GM23338 (cell line): ENCODE results near the gene KLK11. TPM values are rescaled to one million over a fixed set of nuclear protein-coding genes. Genes with fewer than 3 reads are reported as not detected.

Experiments
- ATAC-seq: fragments of 200-7000 bp; cut with Tn5 transposase; 3 replicates; pipeline ENCODE4 v1.9.1; 2020
- DNase-seq: peaks from one replicate; pipeline ENCODE4 v3.0.0-alpha.2; 2015; ENCODE audit warnings: low spot score
- H2AFZ ChIP-seq: fragments of 200-600 bp; sonication (generic); 2 replicates; pipeline ENCODE4 v1.8.0; 2016; ENCODE audit warnings: antibody characterized with exemption, mild to moderate bottlenecking, moderate library complexity
- H3F3A ChIP-seq: fragments of 200-600 bp; sonication (generic); replicated peaks from 2 replicates; pipeline ENCODE4 v1.8.0; 2017; ENCODE audit warnings: antibody characterized with exemption, mixed run types, low read depth
- H3K27ac ChIP-seq: fragments of 200-600 bp; sonication (generic); 2 replicates; pipeline ENCODE4 v1.6.1; 2016; ENCODE audit warnings: low read depth
- H3K27me3 ChIP-seq: fragments of 200-600 bp; sonication (generic); 2 replicates; pipeline ENCODE4 v1.8.0; 2016; ENCODE audit warnings: mild to moderate bottlenecking, mixed run types, moderate library complexity; ENCODE audit not compliant: insufficient read depth
- H3K36me3 ChIP-seq: fragments of 200-600 bp; sonication (generic); 2 replicates; pipeline ENCODE4 v1.8.0; 2016; ENCODE audit warnings: mild to moderate bottlenecking; ENCODE audit not compliant: insufficient read depth
- H3K4me1 ChIP-seq: fragments of 200-600 bp; sonication (generic); 2 replicates; pipeline ENCODE4 v1.8.0; 2016; ENCODE audit warnings: mild to moderate bottlenecking, moderate library complexity; ENCODE audit not compliant: insufficient read depth
- H3K4me2 ChIP-seq: fragments of 200-600 bp; sonication (generic); 2 replicates; pipeline ENCODE4 v1.7.1; 2017; ENCODE audit warnings: mixed run types
- H3K4me3 ChIP-seq: fragments of 200-600 bp; sonication (generic); 2 replicates; pipeline ENCODE4 v1.6.1; 2016; ENCODE audit warnings: mixed run types
- H3K79me2 ChIP-seq: fragments of 200-600 bp; sonication (generic); replicated peaks from 2 replicates; pipeline ENCODE4 v1.8.0; 2017; ENCODE audit warnings: mild to moderate bottlenecking; ENCODE audit not compliant: insufficient read depth
- H3K9me2 ChIP-seq: fragments of 200-600 bp; sonication (generic); 2 replicates; pipeline ENCODE4 v1.8.0; 2017; ENCODE audit not compliant: insufficient read depth
- H4K20me1 ChIP-seq: fragments of 200-600 bp; sonication (generic); replicated peaks from 2 replicates; pipeline ENCODE4 v1.8.0; 2017; ENCODE audit warnings: mild to moderate bottlenecking; ENCODE audit not compliant: insufficient read depth
- H3K27ac Mint-ChIP-seq: 2 replicates; pipeline ENCODE4 v1.8.0; 2020; ENCODE audit warnings: inconsistent platforms, mild to moderate bottlenecking, moderate library complexity, mixed read lengths
- H3K27me3 Mint-ChIP-seq: 3 replicates; pipeline ENCODE4 v1.8.0; 2022; ENCODE audit warnings: low read depth, mild to moderate bottlenecking, moderate library complexity, mixed read lengths, inconsistent platforms; ENCODE audit not compliant: insufficient read depth, poor library complexity
- H3K36me3 Mint-ChIP-seq: 3 replicates; pipeline ENCODE4 v1.8.0; 2021; ENCODE audit warnings: low read depth, mild to moderate bottlenecking, inconsistent platforms, moderate library complexity, mixed read lengths
- H3K4me1 Mint-ChIP-seq: 3 replicates; pipeline ENCODE4 v1.8.0; 2020; ENCODE audit warnings: mild to moderate bottlenecking, inconsistent platforms, mixed read lengths
- H3K4me3 Mint-ChIP-seq: 3 replicates; pipeline ENCODE4 v1.8.0; 2021; ENCODE audit warnings: moderate library complexity, mild to moderate bottlenecking, inconsistent platforms, mixed read lengths
- H3K9me3 Mint-ChIP-seq: 3 replicates; pipeline ENCODE4 v1.8.0; 2020; ENCODE audit warnings: moderate library complexity, mild to moderate bottlenecking, inconsistent platforms, mixed read lengths
- CREB1 ChIP-seq: fragments of 250-450 bp; sonication (Bioruptor Pico); IDR thresholded peaks from 2 replicates; pipeline ENCODE4 v1.5.0; 2020; ENCODE audit warnings: low read depth, mild to moderate bottlenecking, moderate library complexity
- EZH2 ChIP-seq: fragments of 200-600 bp; sonication (generic); IDR thresholded peaks from one replicate; pipeline ENCODE4 v1.8.0; 2017; ENCODE audit warnings: antibody characterized with exemption, mild to moderate bottlenecking, low read depth; ENCODE audit not compliant: unreplicated experiment
- EZH2phosphoT487 ChIP-seq: fragments of 200-600 bp; sonication (generic); IDR thresholded peaks from one replicate; pipeline ENCODE4 v1.8.1; 2018; ENCODE audit warnings: antibody characterized with exemption; ENCODE audit not compliant: unreplicated experiment
- JUNB ChIP-seq: IDR thresholded peaks from one replicate; pipeline ENCODE4 v1.6.1; 2016; ENCODE audit warnings: antibody characterized with exemption; ENCODE audit not compliant: unreplicated experiment
- NANOG ChIP-seq: IDR thresholded peaks from 2 replicates; pipeline ENCODE4 v1.6.1; 2016; ENCODE audit warnings: antibody characterized with exemption, borderline replicate concordance
- POLR2AphosphoS5 ChIP-seq: IDR thresholded peaks from 2 replicates; pipeline ENCODE4 v1.6.1; 2016; ENCODE audit warnings: antibody characterized with exemption, low read depth
- STAT1 ChIP-seq: IDR thresholded peaks from one replicate; pipeline ENCODE4 v1.6.1; 2016; ENCODE audit warnings: antibody characterized with exemption; ENCODE audit not compliant: unreplicated experiment
- ZNF114 ChIP-seq: fragments of 250-450 bp; sonication (Bioruptor Pico); IDR thresholded peaks from 2 replicates; pipeline ENCODE4 v1.5.0; 2020; ENCODE audit warnings: mild to moderate bottlenecking, moderate library complexity
- ZNF331 ChIP-seq: fragments of 250-450 bp; sonication (Bioruptor Pico); IDR thresholded peaks from 2 replicates; pipeline ENCODE4 v1.5.0; 2020; ENCODE audit warnings: low read depth, mild to moderate bottlenecking, moderate library complexity
- polyA plus RNA-seq: library from polyadenylated mRNA; unstranded; fragments of >200 nt; fragmentation: Nextera tagmentation; extraction: Ambion mirVana; gene quantifications from 2 replicates; pipeline ENCODE4 v1.2.1, GENCODE V29; 2016
- total RNA-seq: library from RNA; depleted of rRNA; stranded (reverse); fragments of >200 nt; shearing (Covaris generic); gene quantifications from 2 replicates; pipeline ENCODE4 v1.2.3, GENCODE V29; 2014
- TF ChIP-seq, protein P1 (sequence below): fragments of 250-450 bp; sonication (Bioruptor Pico); IDR thresholded peaks from 2 replicates; pipeline ENCODE4 v1.5.0; 2020; ENCODE audit warnings: mild to moderate bottlenecking, moderate library complexity
- TF ChIP-seq, protein P2 (sequence below), 2 experiments: fragments of 200-600 bp in 1 of 2; sonication (generic) in 1 of 2; conservative IDR thresholded peaks; 2 replicates each; pipeline versions ENCODE4 v1.5.1 to v1.6.1; 2016 to 2017; ENCODE audit warnings: antibody characterized with exemption in 2 of 2, low read depth in 2 of 2, mild to moderate bottlenecking in 2 of 2, moderate library complexity in 1 of 2
- TF ChIP-seq, protein P3 (sequence below): IDR thresholded peaks from 2 replicates; pipeline ENCODE4 v1.6.1; 2016; ENCODE audit warnings: antibody characterized with exemption
- TF ChIP-seq, protein P4 (sequence below): IDR thresholded peaks from one replicate; pipeline ENCODE4 v1.6.1; 2018; ENCODE audit warnings: antibody characterized with exemption; ENCODE audit not compliant: unreplicated experiment

Gene KLK11
- total and polyA plus RNA-seq, 2 experiments from 2014 or later = not detected

DNA sequence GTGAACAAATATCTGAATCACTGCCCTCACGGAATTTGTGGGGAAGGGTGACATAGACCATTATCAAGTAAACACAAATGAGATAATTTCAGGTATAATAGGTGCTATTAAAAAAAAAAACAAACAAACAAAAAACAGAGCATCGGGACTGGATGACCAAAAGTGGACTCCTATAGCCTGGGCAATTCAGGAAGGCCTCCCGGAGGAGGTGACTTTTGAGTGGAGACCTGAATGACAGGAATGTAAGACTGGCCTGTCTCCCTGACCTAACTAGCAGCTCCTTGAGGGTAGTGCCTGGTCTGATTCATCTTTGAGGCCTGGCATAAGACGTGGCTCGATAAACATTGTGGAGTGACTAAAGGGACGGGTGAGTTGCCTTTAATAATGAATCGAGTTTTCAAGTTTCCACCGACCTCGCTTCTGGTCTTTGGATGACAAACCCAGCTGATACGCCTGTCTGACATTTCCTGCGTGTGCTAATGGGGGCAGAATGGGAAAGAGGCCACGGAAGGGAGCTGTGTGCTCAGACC, 13.7 kb downstream of the KLK11 start:
- H3K27me3 Mint-ChIP-seq = peaks cover 17% of the 10 kb centered on the region
- no peak overlapping the region for H3K4me2 ChIP-seq
- H3K27ac ChIP-seq = no peak overlapping the region
- no peaks in the 10 kb centered on the region for H3K36me3 ChIP-seq
- no peak overlapping the region for H2AFZ ChIP-seq
- H3K9me2 ChIP-seq = no peaks in the 10 kb centered on the region
- H4K20me1 ChIP-seq = no peaks in the 10 kb centered on the region
- DNase-seq (no peak), ATAC-seq (no peak)
- no peak overlapping the region for H3K4me3 Mint-ChIP-seq
- H3F3A ChIP-seq = no peaks in the 10 kb centered on the region
- TF ChIP-seq JUNB (no peak), NANOG (no peak), CREB1 (CRISPR knock-in tag) (no peak), ZNF114 (no peak), EZH2phosphoT487 (no peak), STAT1 (no peak), EZH2 (no peak), ZNF331 (CRISPR knock-in tag) (no peak), POLR2AphosphoS5 (no peak)
- TF ChIP-seq, protein P1, sequence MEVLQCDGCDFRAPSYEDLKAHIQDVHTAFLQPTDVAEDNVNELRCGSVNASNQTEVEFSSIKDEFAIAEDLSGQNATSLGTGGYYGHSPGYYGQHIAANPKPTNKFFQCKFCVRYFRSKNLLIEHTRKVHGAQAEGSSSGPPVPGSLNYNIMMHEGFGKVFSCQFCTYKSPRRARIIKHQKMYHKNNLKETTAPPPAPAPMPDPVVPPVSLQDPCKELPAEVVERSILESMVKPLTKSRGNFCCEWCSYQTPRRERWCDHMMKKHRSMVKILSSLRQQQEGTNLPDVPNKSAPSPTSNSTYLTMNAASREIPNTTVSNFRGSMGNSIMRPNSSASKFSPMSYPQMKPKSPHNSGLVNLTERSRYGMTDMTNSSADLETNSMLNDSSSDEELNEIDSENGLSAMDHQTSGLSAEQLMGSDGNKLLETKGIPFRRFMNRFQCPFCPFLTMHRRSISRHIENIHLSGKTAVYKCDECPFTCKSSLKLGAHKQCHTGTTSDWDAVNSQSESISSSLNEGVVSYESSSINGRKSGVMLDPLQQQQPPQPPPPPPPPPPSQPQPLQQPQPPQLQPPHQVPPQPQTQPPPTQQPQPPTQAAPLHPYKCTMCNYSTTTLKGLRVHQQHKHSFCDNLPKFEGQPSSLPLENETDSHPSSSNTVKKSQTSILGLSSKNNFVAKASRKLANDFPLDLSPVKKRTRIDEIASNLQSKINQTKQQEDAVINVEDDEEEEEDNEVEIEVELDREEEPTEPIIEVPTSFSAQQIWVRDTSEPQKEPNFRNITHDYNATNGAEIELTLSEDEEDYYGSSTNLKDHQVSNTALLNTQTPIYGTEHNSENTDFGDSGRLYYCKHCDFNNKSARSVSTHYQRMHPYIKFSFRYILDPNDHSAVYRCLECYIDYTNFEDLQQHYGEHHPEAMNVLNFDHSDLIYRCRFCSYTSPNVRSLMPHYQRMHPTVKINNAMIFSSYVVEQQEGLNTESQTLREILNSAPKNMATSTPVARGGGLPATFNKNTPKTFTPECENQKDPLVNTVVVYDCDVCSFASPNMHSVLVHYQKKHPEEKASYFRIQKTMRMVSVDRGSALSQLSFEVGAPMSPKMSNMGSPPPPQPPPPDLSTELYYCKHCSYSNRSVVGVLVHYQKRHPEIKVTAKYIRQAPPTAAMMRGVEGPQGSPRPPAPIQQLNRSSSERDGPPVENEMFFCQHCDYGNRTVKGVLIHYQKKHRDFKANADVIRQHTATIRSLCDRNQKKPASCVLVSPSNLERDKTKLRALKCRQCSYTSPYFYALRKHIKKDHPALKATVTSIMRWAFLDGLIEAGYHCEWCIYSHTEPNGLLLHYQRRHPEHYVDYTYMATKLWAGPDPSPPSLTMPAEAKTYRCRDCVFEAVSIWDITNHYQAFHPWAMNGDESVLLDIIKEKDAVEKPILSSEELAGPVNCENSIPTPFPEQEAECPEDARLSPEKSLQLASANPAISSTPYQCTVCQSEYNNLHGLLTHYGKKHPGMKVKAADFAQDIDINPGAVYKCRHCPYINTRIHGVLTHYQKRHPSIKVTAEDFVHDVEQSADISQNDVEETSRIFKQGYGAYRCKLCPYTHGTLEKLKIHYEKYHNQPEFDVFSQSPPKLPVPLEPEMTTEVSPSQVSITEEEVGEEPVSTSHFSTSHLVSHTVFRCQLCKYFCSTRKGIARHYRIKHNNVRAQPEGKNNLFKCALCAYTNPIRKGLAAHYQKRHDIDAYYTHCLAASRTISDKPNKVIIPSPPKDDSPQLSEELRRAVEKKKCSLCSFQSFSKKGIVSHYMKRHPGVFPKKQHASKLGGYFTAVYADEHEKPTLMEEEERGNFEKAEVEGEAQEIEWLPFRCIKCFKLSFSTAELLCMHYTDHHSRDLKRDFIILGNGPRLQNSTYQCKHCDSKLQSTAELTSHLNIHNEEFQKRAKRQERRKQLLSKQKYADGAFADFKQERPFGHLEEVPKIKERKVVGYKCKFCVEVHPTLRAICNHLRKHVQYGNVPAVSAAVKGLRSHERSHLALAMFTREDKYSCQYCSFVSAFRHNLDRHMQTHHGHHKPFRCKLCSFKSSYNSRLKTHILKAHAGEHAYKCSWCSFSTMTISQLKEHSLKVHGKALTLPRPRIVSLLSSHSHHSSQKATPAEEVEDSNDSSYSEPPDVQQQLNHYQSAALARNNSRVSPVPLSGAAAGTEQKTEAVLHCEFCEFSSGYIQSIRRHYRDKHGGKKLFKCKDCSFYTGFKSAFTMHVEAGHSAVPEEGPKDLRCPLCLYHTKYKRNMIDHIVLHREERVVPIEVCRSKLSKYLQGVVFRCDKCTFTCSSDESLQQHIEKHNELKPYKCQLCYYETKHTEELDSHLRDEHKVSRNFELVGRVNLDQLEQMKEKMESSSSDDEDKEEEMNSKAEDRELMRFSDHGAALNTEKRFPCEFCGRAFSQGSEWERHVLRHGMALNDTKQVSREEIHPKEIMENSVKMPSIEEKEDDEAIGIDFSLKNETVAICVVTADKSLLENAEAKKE = no peak
- TF ChIP-seq, protein P2, sequence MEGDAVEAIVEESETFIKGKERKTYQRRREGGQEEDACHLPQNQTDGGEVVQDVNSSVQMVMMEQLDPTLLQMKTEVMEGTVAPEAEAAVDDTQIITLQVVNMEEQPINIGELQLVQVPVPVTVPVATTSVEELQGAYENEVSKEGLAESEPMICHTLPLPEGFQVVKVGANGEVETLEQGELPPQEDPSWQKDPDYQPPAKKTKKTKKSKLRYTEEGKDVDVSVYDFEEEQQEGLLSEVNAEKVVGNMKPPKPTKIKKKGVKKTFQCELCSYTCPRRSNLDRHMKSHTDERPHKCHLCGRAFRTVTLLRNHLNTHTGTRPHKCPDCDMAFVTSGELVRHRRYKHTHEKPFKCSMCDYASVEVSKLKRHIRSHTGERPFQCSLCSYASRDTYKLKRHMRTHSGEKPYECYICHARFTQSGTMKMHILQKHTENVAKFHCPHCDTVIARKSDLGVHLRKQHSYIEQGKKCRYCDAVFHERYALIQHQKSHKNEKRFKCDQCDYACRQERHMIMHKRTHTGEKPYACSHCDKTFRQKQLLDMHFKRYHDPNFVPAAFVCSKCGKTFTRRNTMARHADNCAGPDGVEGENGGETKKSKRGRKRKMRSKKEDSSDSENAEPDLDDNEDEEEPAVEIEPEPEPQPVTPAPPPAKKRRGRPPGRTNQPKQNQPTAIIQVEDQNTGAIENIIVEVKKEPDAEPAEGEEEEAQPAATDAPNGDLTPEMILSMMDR (conservative IDR thresholded peaks at IDR 0.05; ENCODE audit: low read depth in 2 of 2) = no peak
- TF ChIP-seq, protein P3, sequence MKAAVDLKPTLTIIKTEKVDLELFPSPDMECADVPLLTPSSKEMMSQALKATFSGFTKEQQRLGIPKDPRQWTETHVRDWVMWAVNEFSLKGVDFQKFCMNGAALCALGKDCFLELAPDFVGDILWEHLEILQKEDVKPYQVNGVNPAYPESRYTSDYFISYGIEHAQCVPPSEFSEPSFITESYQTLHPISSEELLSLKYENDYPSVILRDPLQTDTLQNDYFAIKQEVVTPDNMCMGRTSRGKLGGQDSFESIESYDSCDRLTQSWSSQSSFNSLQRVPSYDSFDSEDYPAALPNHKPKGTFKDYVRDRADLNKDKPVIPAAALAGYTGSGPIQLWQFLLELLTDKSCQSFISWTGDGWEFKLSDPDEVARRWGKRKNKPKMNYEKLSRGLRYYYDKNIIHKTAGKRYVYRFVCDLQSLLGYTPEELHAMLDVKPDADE = no peak
- TF ChIP-seq, protein P4, sequence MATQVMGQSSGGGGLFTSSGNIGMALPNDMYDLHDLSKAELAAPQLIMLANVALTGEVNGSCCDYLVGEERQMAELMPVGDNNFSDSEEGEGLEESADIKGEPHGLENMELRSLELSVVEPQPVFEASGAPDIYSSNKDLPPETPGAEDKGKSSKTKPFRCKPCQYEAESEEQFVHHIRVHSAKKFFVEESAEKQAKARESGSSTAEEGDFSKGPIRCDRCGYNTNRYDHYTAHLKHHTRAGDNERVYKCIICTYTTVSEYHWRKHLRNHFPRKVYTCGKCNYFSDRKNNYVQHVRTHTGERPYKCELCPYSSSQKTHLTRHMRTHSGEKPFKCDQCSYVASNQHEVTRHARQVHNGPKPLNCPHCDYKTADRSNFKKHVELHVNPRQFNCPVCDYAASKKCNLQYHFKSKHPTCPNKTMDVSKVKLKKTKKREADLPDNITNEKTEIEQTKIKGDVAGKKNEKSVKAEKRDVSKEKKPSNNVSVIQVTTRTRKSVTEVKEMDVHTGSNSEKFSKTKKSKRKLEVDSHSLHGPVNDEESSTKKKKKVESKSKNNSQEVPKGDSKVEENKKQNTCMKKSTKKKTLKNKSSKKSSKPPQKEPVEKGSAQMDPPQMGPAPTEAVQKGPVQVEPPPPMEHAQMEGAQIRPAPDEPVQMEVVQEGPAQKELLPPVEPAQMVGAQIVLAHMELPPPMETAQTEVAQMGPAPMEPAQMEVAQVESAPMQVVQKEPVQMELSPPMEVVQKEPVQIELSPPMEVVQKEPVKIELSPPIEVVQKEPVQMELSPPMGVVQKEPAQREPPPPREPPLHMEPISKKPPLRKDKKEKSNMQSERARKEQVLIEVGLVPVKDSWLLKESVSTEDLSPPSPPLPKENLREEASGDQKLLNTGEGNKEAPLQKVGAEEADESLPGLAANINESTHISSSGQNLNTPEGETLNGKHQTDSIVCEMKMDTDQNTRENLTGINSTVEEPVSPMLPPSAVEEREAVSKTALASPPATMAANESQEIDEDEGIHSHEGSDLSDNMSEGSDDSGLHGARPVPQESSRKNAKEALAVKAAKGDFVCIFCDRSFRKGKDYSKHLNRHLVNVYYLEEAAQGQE = no peak
- H3K4me3 ChIP-seq = no peak overlapping the region
- H3K9me3 Mint-ChIP-seq = peaks cover 6% of the 10 kb centered on the region; the same call in 2 of the 3 replicates
- H3K36me3 Mint-ChIP-seq = no peaks in the 10 kb centered on the region
- no peaks in the 10 kb centered on the region for H3K4me1 ChIP-seq
- H3K4me1 Mint-ChIP-seq = no peaks in the 10 kb centered on the region
- no peak overlapping the region for H3K27ac Mint-ChIP-seq
- no peaks in the 10 kb centered on the region for H3K79me2 ChIP-seq
- H3K27me3 ChIP-seq = peaks cover 8% of the 10 kb centered on the region
